ENCODE data around the gene ZBTB42.

The ZBTB42 gene

DNA sequence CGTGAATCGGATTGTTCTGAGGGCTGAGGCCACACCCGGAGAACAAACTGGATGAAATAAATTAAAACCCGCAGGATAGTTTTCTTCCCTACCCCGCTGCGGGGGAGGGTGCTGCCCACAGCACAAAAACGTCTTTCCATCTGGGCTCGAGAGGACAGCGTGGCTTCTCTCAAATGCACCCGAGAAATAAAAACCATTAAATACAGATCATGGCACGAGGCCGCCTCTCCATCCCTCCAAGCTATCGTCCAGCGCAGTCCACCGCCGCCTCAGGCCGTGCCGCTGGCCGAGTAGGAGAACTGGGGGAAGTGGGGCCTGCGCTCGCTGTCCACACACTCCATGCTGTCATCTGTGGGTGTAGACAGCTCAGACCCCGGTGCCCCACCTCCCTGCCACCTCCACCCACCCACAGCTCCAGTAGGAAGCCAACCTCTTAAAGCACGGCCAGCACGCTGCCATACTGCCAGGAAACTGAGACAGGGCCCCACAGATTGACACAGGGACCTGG is 30.8 kb upstream of the ZBTB42 start:
- TF ChIP-seq, protein P1, sequence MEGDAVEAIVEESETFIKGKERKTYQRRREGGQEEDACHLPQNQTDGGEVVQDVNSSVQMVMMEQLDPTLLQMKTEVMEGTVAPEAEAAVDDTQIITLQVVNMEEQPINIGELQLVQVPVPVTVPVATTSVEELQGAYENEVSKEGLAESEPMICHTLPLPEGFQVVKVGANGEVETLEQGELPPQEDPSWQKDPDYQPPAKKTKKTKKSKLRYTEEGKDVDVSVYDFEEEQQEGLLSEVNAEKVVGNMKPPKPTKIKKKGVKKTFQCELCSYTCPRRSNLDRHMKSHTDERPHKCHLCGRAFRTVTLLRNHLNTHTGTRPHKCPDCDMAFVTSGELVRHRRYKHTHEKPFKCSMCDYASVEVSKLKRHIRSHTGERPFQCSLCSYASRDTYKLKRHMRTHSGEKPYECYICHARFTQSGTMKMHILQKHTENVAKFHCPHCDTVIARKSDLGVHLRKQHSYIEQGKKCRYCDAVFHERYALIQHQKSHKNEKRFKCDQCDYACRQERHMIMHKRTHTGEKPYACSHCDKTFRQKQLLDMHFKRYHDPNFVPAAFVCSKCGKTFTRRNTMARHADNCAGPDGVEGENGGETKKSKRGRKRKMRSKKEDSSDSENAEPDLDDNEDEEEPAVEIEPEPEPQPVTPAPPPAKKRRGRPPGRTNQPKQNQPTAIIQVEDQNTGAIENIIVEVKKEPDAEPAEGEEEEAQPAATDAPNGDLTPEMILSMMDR (IDR thresholded peaks at IDR 0.05; ENCODE audit: borderline replicate concordance, control extremely low read depth, extremely low read depth, insufficient read depth, missing control alignments): no peak
- no peak for DNase-seq (ENCODE audit: low spot score)
- in situ Hi-C loops (cut with MboI; ENCODE audit: low sequenced_read_pairs, unreplicated experiment): loop anchor here (5.0 kb wide), 1 partner anchor 57 kb away; no protein-coding TSS in a partner anchor

DNA sequence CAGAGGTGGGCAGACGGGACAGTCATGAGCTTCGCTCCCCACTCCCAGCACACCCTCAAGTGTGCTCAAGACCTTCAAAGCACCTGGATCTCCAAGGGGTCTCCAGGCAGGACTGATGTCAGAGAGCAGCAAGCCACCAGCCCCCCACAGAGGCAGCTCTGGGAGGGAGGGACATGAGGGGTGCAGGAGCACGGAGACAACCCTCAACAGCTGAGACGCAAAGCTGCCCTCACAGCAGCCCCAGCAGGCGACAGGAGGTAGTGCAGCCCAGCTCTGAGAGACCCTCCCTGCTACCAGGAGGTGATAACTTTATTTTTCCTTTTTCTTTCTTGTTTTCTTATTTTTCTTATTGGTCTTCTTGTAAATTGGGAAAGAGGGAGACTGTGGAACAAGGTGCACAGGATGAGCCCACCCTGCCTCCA is 30.0 kb upstream of the ZBTB42 start:
- TF ChIP-seq, protein P1 (IDR thresholded peaks at IDR 0.05; ENCODE audit: borderline replicate concordance, control extremely low read depth, extremely low read depth, insufficient read depth, missing control alignments): peak; percentile 7

DNA sequence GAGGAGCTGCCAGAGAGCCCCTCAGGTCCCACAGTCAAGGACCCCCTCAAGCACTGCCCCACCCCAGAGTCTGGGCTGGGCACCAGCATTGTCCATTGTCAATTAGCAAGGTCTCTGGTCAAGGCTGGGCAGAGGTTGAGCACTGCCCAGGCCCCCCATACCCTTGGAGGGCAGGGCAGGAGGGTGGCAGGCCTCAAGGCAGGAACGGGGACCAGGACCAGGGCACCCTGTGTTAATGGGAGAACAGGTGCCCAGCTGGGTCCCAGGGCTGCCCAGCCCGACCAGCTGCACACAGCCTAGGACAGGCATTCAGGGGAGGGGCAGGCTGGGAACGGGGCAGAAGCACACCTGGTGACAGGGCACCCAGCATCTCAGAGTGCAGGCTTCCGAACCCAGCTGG is 29.5 kb upstream of the ZBTB42 start:
- DNase-seq (ENCODE audit: low spot score): no peak
- in situ Hi-C loops (cut with MboI; ENCODE audit: low sequenced_read_pairs, unreplicated experiment): loop anchor here (5.0 kb wide), 1 partner anchor 56 kb away; no protein-coding TSS in a partner anchor

More for the DNA sequence above, 30.0 kb upstream of the ZBTB42 start:
- in situ Hi-C loops (cut with MboI; ENCODE audit: low sequenced_read_pairs, unreplicated experiment): loop anchor here (5.0 kb wide), 1 partner anchor 56 kb away; no protein-coding TSS in a partner anchor
- DNase-seq (ENCODE audit: low spot score): no peak

DNA sequence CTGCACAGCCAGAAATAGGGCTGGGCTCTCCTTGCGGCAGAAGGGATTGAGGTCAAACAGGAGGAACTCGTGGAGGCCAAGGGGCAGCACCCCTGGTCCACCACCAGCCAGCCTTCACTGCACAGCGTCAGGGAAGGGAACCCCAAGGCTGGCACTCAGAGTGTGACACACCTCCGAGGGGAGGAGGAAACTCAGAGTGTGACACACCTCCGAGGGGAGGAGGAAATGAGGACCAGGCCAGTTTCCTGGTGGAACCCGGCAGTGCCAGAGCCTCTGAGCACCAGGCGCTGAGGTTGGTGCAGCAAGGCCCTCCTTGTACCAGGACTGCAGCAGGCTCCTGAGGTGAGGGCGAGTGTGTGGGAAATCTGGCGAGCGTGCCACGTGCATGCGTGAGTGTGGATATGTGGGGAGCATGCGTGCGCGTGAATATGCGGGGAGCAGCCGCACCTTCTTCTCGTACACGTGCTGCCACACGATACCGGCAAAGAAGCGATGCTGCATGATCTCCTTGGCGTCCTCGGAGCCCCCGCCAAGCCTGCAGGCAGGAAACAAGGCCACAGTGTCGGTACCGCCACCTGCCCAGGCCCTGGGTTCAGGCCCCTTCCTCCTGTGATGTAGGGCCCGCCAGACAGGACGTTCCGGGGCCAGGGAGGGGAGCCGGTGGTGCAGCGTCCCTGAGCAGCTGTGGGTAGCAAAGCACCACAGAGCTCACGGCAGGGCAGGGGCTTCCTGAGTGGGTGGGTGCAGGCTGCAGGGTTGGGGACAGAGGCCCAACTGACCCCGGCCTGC is 28.8 kb upstream of the ZBTB42 start:
- in situ Hi-C loops (cut with MboI; ENCODE audit: low sequenced_read_pairs, unreplicated experiment): loop anchor here (5.0 kb wide), 1 partner anchor 55 kb away; no protein-coding TSS in a partner anchor
- TF ChIP-seq, protein P1 (IDR thresholded peaks at IDR 0.05; ENCODE audit: borderline replicate concordance, control extremely low read depth, extremely low read depth, insufficient read depth, missing control alignments): no peak
- DNase-seq (ENCODE audit: low spot score): no peak

More for the DNA sequence above, 29.5 kb upstream of the ZBTB42 start:
- TF ChIP-seq, protein P1 (IDR thresholded peaks at IDR 0.05; ENCODE audit: borderline replicate concordance, control extremely low read depth, extremely low read depth, insufficient read depth, missing control alignments): no peak

DNA sequence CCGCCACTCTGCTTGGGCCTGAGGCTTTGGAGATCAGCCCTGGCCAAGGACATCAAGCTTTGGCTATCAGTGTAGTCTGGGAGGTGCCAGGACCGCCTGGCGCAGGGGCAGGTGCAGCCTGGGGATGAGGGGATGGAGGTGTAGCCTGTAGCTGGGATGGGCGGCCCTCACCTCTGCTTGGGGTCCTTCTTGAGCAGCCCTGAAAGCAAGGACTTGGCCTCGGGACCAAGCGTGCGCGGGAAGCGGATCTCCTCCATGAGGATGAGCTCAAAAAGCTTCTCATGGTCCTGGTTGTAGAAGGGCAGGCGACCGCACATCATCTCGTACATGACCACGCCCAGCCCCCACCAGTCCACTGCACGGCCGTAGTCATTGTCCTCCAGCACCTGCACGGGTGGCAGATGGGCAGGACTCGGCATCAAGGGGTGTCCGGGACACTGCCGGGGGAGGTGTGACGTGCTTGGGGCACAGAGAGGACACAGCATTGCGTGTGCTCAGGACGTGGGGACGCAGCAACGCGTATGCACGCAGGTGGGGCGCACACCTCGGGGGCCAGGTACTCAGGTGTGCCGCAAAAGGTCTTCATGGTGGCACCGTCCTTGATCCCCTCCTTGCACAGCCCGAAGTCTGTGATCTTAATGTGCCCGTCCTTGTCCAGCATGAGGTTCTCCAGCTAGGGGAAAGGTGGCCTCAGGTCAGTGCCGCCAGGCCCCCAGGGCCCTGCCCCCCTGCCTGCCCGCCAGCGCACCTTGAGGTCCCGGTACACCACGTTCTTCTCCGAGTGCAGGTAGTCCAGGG is 28.0 kb upstream of the ZBTB42 start:
- DNase-seq (ENCODE audit: low spot score): no peak
- in situ Hi-C loops (cut with MboI; ENCODE audit: low sequenced_read_pairs, unreplicated experiment): loop anchor here (5.0 kb wide), 1 partner anchor 54 kb away; no protein-coding TSS in a partner anchor
- TF ChIP-seq, protein P1 (IDR thresholded peaks at IDR 0.05; ENCODE audit: borderline replicate concordance, control extremely low read depth, extremely low read depth, insufficient read depth, missing control alignments): no peak
